ENCODE measurements around the gene LEPROT.

DNA sequence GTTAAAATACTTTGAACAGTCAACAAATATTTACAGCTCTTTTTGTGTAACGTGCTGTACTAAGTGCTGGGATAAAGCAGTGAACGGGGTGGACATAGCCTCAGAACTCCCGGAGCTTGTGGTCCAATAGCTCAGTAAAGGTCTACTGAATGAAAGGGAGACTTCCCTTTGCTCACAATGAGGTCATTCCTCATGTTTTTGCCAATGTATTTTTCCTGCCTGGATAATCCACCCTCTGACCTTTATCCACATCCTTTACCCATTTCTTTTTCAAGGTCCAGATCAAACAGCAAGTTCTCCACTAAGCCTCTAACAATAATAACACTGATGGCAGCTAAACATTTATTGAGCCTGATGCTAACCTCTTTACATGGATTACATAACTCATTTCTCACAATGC lies 55.9 kb downstream of the LEPROT start:
- TF ChIP-seq, protein P1, sequence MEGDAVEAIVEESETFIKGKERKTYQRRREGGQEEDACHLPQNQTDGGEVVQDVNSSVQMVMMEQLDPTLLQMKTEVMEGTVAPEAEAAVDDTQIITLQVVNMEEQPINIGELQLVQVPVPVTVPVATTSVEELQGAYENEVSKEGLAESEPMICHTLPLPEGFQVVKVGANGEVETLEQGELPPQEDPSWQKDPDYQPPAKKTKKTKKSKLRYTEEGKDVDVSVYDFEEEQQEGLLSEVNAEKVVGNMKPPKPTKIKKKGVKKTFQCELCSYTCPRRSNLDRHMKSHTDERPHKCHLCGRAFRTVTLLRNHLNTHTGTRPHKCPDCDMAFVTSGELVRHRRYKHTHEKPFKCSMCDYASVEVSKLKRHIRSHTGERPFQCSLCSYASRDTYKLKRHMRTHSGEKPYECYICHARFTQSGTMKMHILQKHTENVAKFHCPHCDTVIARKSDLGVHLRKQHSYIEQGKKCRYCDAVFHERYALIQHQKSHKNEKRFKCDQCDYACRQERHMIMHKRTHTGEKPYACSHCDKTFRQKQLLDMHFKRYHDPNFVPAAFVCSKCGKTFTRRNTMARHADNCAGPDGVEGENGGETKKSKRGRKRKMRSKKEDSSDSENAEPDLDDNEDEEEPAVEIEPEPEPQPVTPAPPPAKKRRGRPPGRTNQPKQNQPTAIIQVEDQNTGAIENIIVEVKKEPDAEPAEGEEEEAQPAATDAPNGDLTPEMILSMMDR (IDR thresholded peaks at IDR 0.05; ENCODE audit: low read depth, low read length, poor library complexity, severe bottlenecking): no peak
- TF ChIP-seq EZH2phosphoT487 (IDR thresholded peaks at IDR 0.05; ENCODE audit: borderline replicate concordance, low read length): no peak

Measured in DOHH2 (cell line).